Panc1 (cell line): ENCODE results near the gene LDB3. TPM values are rescaled to one million over a fixed set of nuclear protein-coding genes. Genes with fewer than 3 reads are reported as not detected.

ENCODE experiments used
- ATAC-seq: fragments of 200-7000 bp; cut with Tn5 transposase; 2 replicates; pipeline ENCODE4 v1.9.1; 2020; ENCODE audit warnings: mild to moderate bottlenecking, moderate library complexity
- BruUV-seq: library from RNA; stranded (reverse); fragments of 400-500 nt; replicated peaks from 2 replicates; lab custom pipeline; 2021; lab: Mats Ljungman, UMichigan
- CTCF ChIA-PET: fragments of 300-600 bp; sonication (Branson Sonifier 250); formaldehyde crosslinking; loops from one replicate; lab custom pipeline; 2022; ENCODE audit warnings: antibody characterized with exemption; lab: Charles Lee
- POLR2A ChIA-PET: fragments of 300-600 bp; sonication (Branson Sonifier 250); formaldehyde crosslinking; loops from one replicate; lab custom pipeline; 2022; ENCODE audit warnings: antibody characterized with exemption; lab: Charles Lee
- DNase-seq: peaks from one replicate; pipeline ENCODE4 v3.0.0-alpha.2; 2010; ENCODE audit warnings: low read depth, low spot score
- H3K27ac ChIP-seq: 2 replicates; pipeline ENCODE4 v1.5.1; 2011; ENCODE audit warnings: mild to moderate bottlenecking, low read length, inconsistent platforms
- H3K27me3 ChIP-seq: fragments of 200-500 bp; sonication (Bioruptor generic); 2 replicates; pipeline ENCODE4 v1.6.0; 2014; ENCODE audit warnings: low read length, inconsistent platforms; ENCODE audit not compliant: control insufficient read depth, insufficient read depth
- H3K36me3 ChIP-seq: fragments of 200-500 bp; sonication (Bioruptor generic); 2 replicates; pipeline ENCODE4 v1.5.1; 2014; ENCODE audit warnings: inconsistent platforms, mild to moderate bottlenecking, low read length, moderate library complexity; ENCODE audit not compliant: control insufficient read depth, insufficient read depth
- H3K4me1 ChIP-seq: 2 replicates; pipeline ENCODE4 v1.5.1; 2011; ENCODE audit warnings: inconsistent platforms, mild to moderate bottlenecking, low read length, moderate library complexity; ENCODE audit not compliant: control insufficient read depth, insufficient read depth
- H3K4me3 ChIP-seq, 2 experiments: 2 replicates each; pipeline ENCODE4 v1.5.1; 2011 to 2012; ENCODE audit warnings: low read depth in 2 of 2, low read length in 2 of 2, mild to moderate bottlenecking in 2 of 2, inconsistent platforms in 1 of 2, moderate library complexity in 1 of 2
- H3K9me3 ChIP-seq: fragments of 200-500 bp; sonication (Bioruptor generic); 2 replicates; pipeline ENCODE4 v1.5.1; 2014; ENCODE audit warnings: low read depth, mild to moderate bottlenecking, inconsistent platforms, low read length, moderate library complexity; ENCODE audit not compliant: control insufficient read depth, insufficient read depth
- CTCF ChIP-seq: fragments of 450-650 bp; IDR thresholded peaks from 2 replicates; pipeline ENCODE4 v1.5.1; 2017; ENCODE audit warnings: mild to moderate bottlenecking
- POLR2AphosphoS5 ChIP-seq: IDR thresholded peaks from 2 replicates; pipeline ENCODE4 v1.6.1; 2012; ENCODE audit warnings: mild to moderate bottlenecking, low read depth, low read length, moderate library complexity
- SIN3A ChIP-seq: IDR thresholded peaks from 2 replicates; pipeline ENCODE4 v1.6.1; 2012; ENCODE audit warnings: low read depth, mild to moderate bottlenecking, low read length, moderate library complexity, borderline replicate concordance; ENCODE audit not compliant: insufficient read depth
- TCF7L2 ChIP-seq: IDR thresholded peaks from 2 replicates; pipeline ENCODE4 v1.6.1; 2011; ENCODE audit warnings: mild to moderate bottlenecking, low read depth, low read length, inconsistent platforms
- in situ Hi-C: cut with HindIII; loops from 2 replicates; pipeline ENCODE4 v1.10.0; 2016; ENCODE audit warnings: low sequenced_read_pairs, low pct_unique_long_range_greater_than_20kb
- intact Hi-C: fragments of 100-400 bp; cut with micrococcal nuclease; formaldehyde crosslinking; loops from one replicate; pipeline ENCODE4 v1.10.0; 2022; ENCODE audit not compliant: unreplicated experiment
- total RNA-seq: library from RNA; stranded (reverse); gene quantifications from one replicate; pipeline ENCODE4 v1.2.1, GENCODE V29; 2021; ENCODE audit not compliant: unreplicated experiment
- TF ChIP-seq, protein P1 (sequence below), 2 experiments: IDR thresholded peaks; 2 replicates each; pipeline ENCODE4 v1.6.1; 2011 to 2012; ENCODE audit warnings: low read depth in 2 of 2, control low read depth in 1 of 2, low read length in 1 of 2, mild to moderate bottlenecking in 1 of 2, moderate library complexity in 1 of 2; ENCODE audit not compliant: insufficient read depth in 1 of 2

Gene LDB3
- total RNA-seq, 1 experiment from 2014 or later, result 0.15 TPM

GRCh38 chr10:86681722-86682386 is 13.5 kb downstream of the LDB3 start:
- ChIA-PET POLR2A (interaction anchor here (0.5 to 0.6 kb wide), 2 partner anchors 54 to 989 kb away, joined by 3 to 5 read pairs; no protein-coding TSS in a partner anchor), CTCF (interaction anchor here (1.4 kb wide), 1 partner anchor 14 kb away, joined by 7 read pairs; no protein-coding TSS in a partner anchor)
- H3K36me3 ChIP-seq, result no peaks in the 10 kb centered on the region
- in situ Hi-C loops (no loop called here), intact Hi-C loops (loop anchor here (10.0 kb wide), 1 partner anchor 57 kb away; no protein-coding TSS in a partner anchor)
- H3K27me3 ChIP-seq, result no peaks in the 10 kb centered on the region
- H3K4me1 ChIP-seq, result peaks cover 14% of the 10 kb centered on the region
- DNase-seq, result no peak
- no peak; the same call in 1 of the 2 replicates for ATAC-seq
- H3K27ac ChIP-seq, result no peak overlapping the region
- H3K4me3 ChIP-seq, result no peak overlapping the region
- TF ChIP-seq, protein P1, sequence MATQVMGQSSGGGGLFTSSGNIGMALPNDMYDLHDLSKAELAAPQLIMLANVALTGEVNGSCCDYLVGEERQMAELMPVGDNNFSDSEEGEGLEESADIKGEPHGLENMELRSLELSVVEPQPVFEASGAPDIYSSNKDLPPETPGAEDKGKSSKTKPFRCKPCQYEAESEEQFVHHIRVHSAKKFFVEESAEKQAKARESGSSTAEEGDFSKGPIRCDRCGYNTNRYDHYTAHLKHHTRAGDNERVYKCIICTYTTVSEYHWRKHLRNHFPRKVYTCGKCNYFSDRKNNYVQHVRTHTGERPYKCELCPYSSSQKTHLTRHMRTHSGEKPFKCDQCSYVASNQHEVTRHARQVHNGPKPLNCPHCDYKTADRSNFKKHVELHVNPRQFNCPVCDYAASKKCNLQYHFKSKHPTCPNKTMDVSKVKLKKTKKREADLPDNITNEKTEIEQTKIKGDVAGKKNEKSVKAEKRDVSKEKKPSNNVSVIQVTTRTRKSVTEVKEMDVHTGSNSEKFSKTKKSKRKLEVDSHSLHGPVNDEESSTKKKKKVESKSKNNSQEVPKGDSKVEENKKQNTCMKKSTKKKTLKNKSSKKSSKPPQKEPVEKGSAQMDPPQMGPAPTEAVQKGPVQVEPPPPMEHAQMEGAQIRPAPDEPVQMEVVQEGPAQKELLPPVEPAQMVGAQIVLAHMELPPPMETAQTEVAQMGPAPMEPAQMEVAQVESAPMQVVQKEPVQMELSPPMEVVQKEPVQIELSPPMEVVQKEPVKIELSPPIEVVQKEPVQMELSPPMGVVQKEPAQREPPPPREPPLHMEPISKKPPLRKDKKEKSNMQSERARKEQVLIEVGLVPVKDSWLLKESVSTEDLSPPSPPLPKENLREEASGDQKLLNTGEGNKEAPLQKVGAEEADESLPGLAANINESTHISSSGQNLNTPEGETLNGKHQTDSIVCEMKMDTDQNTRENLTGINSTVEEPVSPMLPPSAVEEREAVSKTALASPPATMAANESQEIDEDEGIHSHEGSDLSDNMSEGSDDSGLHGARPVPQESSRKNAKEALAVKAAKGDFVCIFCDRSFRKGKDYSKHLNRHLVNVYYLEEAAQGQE (IDR thresholded peaks at IDR 0.05; ENCODE audit: insufficient read depth in 1 of 2, low read depth in 2 of 2, low read length in 1 of 2), result no peak
- TF ChIP-seq SIN3A, result no peak
- no peak for TF ChIP-seq TCF7L2
- TF ChIP-seq POLR2AphosphoS5, result no peak
- TF ChIP-seq CTCF, result no peak
- no TSS peak for BruUV-seq
- H3K9me3 ChIP-seq, result no peaks in the 10 kb centered on the region

DNA sequence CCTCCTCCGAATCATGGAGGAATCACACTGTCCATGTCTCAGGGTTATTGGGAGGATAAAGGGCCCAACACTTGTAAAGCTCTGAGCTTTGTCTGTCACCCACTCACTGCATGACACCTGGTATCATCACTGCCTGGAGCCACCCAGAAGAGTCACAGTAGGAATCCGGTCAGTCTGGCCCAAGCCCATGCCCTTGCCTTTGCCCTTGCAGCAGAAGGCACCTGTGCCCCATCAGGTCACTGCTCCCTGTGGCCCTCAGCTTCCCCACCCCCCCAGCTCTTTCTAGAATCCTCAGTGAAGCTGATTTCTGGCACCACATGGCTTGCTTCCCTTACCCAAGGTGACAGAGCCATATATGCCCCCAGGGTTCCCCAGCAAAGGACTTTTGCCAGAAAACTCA is 14.4 kb downstream of the LDB3 start:
- no peaks in the 10 kb centered on the region for H3K36me3 ChIP-seq
- peaks cover 14% of the 10 kb centered on the region; the same call in 1 of the 2 replicates for H3K4me1 ChIP-seq
- H3K27me3 ChIP-seq, result no peaks in the 10 kb centered on the region
- H3K9me3 ChIP-seq, result no peaks in the 10 kb centered on the region
- no peak for ATAC-seq
- intact Hi-C loops, result loop anchor here (10.0 kb wide), 1 partner anchor 58 kb away; no protein-coding TSS in a partner anchor
- H3K27ac ChIP-seq, result no peak overlapping the region
- in situ Hi-C loops, result no loop called here
- DNase-seq, result no peak
- ChIA-PET CTCF (interaction anchor here (1.4 kb wide), 1 partner anchor 13 kb away, joined by 7 read pairs; no protein-coding TSS in a partner anchor), POLR2A (interaction anchor here (0.5 kb wide), 1 partner anchor 53 kb away, joined by 3 read pairs; no protein-coding TSS in a partner anchor)
- H3K4me3 ChIP-seq, result no peak overlapping the region
- no peak for TF ChIP-seq POLR2AphosphoS5
- no peak for TF ChIP-seq SIN3A
- TF ChIP-seq, protein P1 (IDR thresholded peaks at IDR 0.05; ENCODE audit: insufficient read depth in 1 of 2, low read depth in 2 of 2, low read length in 1 of 2), result no peak
- no peak for TF ChIP-seq CTCF
- TF ChIP-seq TCF7L2, result no peak
- BruUV-seq, result no TSS peak
